Colonic mucosa (tissue), 4 donors: ENCODE results near the gene RPL19. TPM values are rescaled to one million over a fixed set of nuclear protein-coding genes. Genes with fewer than 3 reads are reported as not detected.

Experiments used
- DNase-seq: peaks from one replicate; pipeline ENCODE4 v3.0.0-alpha.2; 2020
- H3K27ac ChIP-seq: fragments of 200-600 bp; one replicate; pipeline ENCODE4 v1.8.0; 2021
- H3K27me3 ChIP-seq: fragments of 200-600 bp; one replicate; pipeline ENCODE4 v1.8.0; 2021
- H3K36me3 ChIP-seq: fragments of 200-600 bp; one replicate; pipeline ENCODE4 v1.8.0; 2021
- H3K4me1 ChIP-seq: fragments of 200-600 bp; one replicate; pipeline ENCODE4 v1.8.0; 2021; ENCODE audit warnings: mild to moderate bottlenecking
- H3K4me3 ChIP-seq: fragments of 200-600 bp; one replicate; pipeline ENCODE4 v1.8.0; 2021
- H3K9ac ChIP-seq, 2 donors: one replicate each; pipeline ENCODE4 v1.7.0; 2013; ENCODE audit warnings: control low read depth in 2 of 2, low read depth in 2 of 2, low read length in 2 of 2
- H3K9me3 ChIP-seq: fragments of 200-600 bp; one replicate; pipeline ENCODE4 v1.8.0; 2021
- intact Hi-C: fragments of 100-400 bp; cut with DNase I; formaldehyde crosslinking; loops from one replicate; pipeline ENCODE4 v1.14.1; 2022
- total RNA-seq, 2 donors: library from RNA; stranded (reverse); fragmentation: NEBNext Ultra II Directional in 1 of 2; extraction: Animal tissue kit (Norgen Biotek cat#: 25700) in 1 of 2; gene quantifications; one replicate each; pipeline ENCODE4 v1.2.1, GENCODE V29; 2021
- TF ChIP-seq, protein P1 (sequence below): fragments of 200-600 bp; IDR thresholded peaks from one replicate; pipeline ENCODE4 v1.8.0; 2022; ENCODE audit warnings: antibody characterized with exemption, mild to moderate bottlenecking
- donor health status: healthy.
- donor health status: DM: no; HTN: no; CAD: no.
- donor health status: DM: no; HTN: no; CAD: no.

RPL19 gene
- total RNA-seq, 2 donors from 2014 or later = 1,557 to 1,567 TPM

- Histone ChIP-seq H3K27me3 (no peaks in the 10 kb centered on the region), H3K9me3 (no peaks in the 10 kb centered on the region), H3K27ac (peak overlapping the region; percentile 85), H3K4me3 (no peak overlapping the region), H3K4me1 (peaks cover 5% of the 10 kb centered on the region), H3K36me3 (no peaks in the 10 kb centered on the region), H3K9ac (peak overlapping the region; percentile 18 to 43)
- intact Hi-C loops = no loop called here
- TF ChIP-seq, protein P1, sequence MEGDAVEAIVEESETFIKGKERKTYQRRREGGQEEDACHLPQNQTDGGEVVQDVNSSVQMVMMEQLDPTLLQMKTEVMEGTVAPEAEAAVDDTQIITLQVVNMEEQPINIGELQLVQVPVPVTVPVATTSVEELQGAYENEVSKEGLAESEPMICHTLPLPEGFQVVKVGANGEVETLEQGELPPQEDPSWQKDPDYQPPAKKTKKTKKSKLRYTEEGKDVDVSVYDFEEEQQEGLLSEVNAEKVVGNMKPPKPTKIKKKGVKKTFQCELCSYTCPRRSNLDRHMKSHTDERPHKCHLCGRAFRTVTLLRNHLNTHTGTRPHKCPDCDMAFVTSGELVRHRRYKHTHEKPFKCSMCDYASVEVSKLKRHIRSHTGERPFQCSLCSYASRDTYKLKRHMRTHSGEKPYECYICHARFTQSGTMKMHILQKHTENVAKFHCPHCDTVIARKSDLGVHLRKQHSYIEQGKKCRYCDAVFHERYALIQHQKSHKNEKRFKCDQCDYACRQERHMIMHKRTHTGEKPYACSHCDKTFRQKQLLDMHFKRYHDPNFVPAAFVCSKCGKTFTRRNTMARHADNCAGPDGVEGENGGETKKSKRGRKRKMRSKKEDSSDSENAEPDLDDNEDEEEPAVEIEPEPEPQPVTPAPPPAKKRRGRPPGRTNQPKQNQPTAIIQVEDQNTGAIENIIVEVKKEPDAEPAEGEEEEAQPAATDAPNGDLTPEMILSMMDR = no peak
- peak; percentile 74 for DNase-seq
Measured at GRCh38 chr17:39187152-39187830, 12.8 kb upstream of the RPL19 start.

DNA sequence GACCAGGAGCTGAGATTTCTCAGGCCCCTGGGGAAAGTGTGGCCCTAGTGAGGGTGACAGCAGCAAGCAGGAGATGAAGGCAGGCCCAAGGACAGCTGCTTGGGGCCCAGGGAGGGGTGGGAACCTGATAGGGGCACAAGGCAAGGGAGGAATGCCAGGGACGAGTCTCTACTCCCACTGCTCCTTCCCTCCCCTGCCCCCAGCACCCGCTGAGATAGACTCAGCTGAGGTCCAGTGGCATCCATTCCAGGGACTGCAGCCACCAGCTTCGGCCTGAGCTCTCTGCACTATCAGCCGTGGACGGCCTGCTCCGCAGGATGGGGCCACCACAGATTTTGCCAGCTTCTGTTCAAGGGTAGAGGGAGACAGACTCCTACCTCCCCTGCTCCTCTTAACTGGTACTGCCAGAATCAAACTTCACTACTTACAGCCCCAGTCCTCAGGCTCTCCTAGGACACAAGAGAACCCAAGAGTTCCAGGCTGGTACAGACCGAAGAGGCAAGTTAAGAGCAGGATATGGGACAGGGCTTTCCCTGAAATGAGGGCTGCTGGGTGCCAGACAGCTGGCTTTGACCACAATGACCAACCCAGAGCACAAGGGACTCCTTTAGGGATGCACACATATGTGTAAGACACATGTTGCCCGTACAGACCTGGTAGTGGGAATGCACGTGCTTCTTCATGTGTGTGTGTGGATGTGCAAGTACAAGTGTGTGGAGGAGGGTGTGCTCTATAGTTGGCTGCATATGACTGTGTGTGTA is 8.2 kb upstream of the RPL19 start:
- Histone ChIP-seq H3K9ac (no peak overlapping the region), H3K9me3 (no peaks in the 10 kb centered on the region), H3K27me3 (no peaks in the 10 kb centered on the region), H3K4me1 (peaks cover 5% of the 10 kb centered on the region), H3K27ac (no peak overlapping the region), H3K36me3 (no peaks in the 10 kb centered on the region), H3K4me3 (no peak overlapping the region)
- DNase-seq = no peak
- intact Hi-C loops = no loop called here
- TF ChIP-seq, protein P1 = no peak

DNA sequence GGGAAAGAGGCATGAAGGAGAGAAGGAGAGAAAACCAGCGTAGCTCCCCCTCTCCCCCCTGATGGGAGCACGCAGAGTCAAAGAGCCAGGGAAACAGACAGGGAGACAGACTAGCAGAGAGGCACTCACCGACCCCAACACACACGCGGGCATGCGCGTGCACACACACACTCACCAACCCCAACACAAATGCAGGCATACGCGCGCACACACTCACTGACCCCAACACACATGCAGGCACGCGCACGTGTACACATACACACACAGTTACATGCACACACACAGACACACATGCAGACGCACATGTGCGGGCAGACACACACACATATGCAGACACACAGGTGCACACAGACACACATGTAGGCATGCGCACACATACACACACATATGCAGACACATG is 7.2 kb upstream of the RPL19 start:
- Histone ChIP-seq H3K4me3 (no peak overlapping the region), H3K27me3 (no peaks in the 10 kb centered on the region), H3K27ac (no peak overlapping the region), H3K9ac (no peak overlapping the region), H3K4me1 (no peaks in the 10 kb centered on the region), H3K9me3 (no peaks in the 10 kb centered on the region), H3K36me3 (no peaks in the 10 kb centered on the region)
- intact Hi-C loops = no loop called here
- TF ChIP-seq, protein P1 = no peak
- no peak for DNase-seq

GRCh38 chr17:39193346-39193745 is 6.7 kb upstream of the RPL19 start:
- Histone ChIP-seq H3K9me3 (no peaks in the 10 kb centered on the region), H3K9ac (no peak overlapping the region), H3K36me3 (no peaks in the 10 kb centered on the region), H3K4me3 (no peak overlapping the region), H3K4me1 (no peaks in the 10 kb centered on the region), H3K27ac (no peak overlapping the region), H3K27me3 (no peaks in the 10 kb centered on the region)
- TF ChIP-seq, protein P1 = no peak
- DNase-seq = no peak
- intact Hi-C loops = no loop called here

- Histone ChIP-seq H3K27me3 (no peaks in the 10 kb centered on the region), H3K4me3 (no peak overlapping the region), H3K9ac (no peak overlapping the region), H3K4me1 (no peaks in the 10 kb centered on the region), H3K9me3 (no peaks in the 10 kb centered on the region), H3K27ac (no peak overlapping the region), H3K36me3 (no peaks in the 10 kb centered on the region)
- TF ChIP-seq, protein P1 = no peak
- intact Hi-C loops = no loop called here
- DNase-seq = no peak
Measured at GRCh38 chr17:39194089-39194984, 5.7 kb upstream of the RPL19 start.
